Endothelial cell of umbilical vein (primary cell): ENCODE data around the gene TEX29.

ENCODE experiments used
- JUN ChIP-seq: IDR thresholded peaks from 2 replicates; pipeline ENCODE4 v1.6.1; 2011; ENCODE audit warnings: borderline replicate concordance, low read depth; ENCODE audit not compliant: insufficient read length, insufficient read depth
- MYC ChIP-seq: IDR thresholded peaks from one replicate; pipeline ENCODE4 v1.6.1; 2011; ENCODE audit warnings: mild to moderate bottlenecking, low read depth, low read length
- POLR2A ChIP-seq: IDR thresholded peaks from 2 replicates; pipeline ENCODE4 v1.6.1; 2012; ENCODE audit warnings: low read depth, mild to moderate bottlenecking, control low read depth, low read length
- TF ChIP-seq, protein P1 (sequence below), 2 donors: IDR thresholded peaks; 1 replicate in 1 of 2; 2 replicates in 1 of 2; pipeline ENCODE4 v1.5.1; 2011; ENCODE audit warnings: low read length in 2 of 2, mild to moderate bottlenecking in 2 of 2, moderate library complexity in 2 of 2, control low read depth in 1 of 2, inconsistent platforms in 1 of 2, low read depth in 1 of 2; ENCODE audit not compliant: insufficient read depth in 1 of 2; ENCODE audit errors: extremely low read depth in 1 of 2

DNA sequence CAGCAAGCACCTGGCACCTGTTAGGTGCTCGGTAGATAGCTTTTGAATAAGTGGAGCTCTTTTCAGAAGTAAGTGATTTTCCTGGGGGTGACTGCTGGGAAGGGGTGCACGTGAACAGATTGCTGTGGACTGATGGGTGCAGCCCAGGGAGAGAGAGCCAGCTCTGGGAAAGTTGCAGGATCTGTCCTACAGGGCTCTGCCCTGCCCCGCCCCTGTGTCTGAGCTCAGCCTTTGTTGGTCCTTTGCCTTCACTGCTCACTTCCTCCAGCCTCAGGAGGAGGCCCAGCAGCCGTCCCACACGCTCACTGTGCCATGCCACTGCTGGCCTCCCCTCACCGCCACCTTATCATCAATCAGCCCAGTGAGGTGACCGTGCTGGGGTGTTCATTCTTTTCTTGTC is 33.7 kb upstream of the TEX29 start:
- TF ChIP-seq, protein P1, sequence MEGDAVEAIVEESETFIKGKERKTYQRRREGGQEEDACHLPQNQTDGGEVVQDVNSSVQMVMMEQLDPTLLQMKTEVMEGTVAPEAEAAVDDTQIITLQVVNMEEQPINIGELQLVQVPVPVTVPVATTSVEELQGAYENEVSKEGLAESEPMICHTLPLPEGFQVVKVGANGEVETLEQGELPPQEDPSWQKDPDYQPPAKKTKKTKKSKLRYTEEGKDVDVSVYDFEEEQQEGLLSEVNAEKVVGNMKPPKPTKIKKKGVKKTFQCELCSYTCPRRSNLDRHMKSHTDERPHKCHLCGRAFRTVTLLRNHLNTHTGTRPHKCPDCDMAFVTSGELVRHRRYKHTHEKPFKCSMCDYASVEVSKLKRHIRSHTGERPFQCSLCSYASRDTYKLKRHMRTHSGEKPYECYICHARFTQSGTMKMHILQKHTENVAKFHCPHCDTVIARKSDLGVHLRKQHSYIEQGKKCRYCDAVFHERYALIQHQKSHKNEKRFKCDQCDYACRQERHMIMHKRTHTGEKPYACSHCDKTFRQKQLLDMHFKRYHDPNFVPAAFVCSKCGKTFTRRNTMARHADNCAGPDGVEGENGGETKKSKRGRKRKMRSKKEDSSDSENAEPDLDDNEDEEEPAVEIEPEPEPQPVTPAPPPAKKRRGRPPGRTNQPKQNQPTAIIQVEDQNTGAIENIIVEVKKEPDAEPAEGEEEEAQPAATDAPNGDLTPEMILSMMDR (IDR thresholded peaks at IDR 0.05; ENCODE audit: extremely low read depth in 1 of 2, insufficient read depth in 1 of 2, low read depth in 1 of 2, low read length in 2 of 2) = no peak
- TF ChIP-seq POLR2A = no peak
- no peak for TF ChIP-seq MYC
- no peak for TF ChIP-seq JUN
